GM21529 (cell line): ENCODE data around the gene HINT2.

Experiments used
- ATAC-seq: cut with Tn5 transposase; IDR thresholded peaks from one replicate; pipeline ENCODE4 v1.9.1; 2021; ENCODE audit not compliant: unreplicated experiment

The HINT2 gene

DNA sequence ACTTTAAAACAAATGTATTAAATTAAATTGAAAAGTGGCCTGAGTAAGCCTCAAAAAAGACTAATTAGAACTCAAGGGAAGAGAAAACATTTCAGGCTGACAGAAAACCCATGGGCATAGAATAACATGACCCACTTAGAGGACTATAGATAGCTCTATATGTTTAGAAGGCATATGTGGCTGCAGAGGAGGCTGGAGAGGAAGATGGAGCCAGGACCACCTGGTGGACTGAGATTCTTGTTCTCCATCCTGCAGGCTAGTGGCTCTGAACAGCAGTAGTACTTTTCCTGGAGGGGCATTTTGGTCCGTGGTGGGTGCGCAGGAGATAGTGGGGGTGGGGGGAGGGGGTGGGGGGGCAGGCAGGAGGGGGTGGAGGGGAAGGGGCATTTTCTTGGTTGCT is 33.8 kb downstream of the HINT2 start:
- no peak for ATAC-seq

DNA sequence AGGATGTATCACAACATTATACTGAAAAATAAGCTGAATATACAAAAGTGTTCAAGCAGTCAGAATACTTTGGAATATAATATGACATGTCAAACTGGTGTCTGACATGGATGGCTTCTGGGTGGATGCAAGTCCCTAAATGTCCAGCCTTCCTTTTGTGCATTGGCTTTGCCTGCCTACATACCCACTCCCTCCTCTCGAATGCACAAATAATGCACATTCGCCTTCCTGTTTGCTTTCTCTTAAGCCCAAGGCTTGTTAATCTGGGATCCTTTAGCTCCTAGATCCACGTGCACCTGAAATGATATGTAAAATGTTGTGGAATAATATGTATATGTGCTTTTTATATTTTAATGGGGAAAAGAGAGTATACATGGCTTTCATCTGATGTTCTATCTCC is 36.3 kb downstream of the HINT2 start:
- no peak for ATAC-seq

DNA sequence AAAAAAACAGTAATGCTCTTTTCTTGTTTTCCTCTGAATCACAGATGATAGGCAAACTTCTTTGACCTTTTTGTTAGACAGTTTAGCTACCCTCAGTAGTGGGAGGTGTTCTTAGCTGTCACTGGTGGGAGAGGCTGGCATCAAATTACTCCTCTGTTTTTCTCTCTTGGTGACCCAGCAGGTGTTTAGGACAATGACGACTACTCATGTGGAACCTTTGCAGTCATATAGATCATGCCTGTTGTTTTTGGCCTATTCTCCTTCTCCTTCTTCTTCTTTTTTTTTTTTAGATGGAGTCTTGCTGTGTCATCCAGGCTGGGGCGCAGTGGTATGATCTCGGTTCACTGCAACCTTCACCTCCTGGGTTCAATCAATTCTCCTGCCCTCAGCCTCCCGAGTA is 38.8 kb downstream of the HINT2 start:
- no peak for ATAC-seq

DNA sequence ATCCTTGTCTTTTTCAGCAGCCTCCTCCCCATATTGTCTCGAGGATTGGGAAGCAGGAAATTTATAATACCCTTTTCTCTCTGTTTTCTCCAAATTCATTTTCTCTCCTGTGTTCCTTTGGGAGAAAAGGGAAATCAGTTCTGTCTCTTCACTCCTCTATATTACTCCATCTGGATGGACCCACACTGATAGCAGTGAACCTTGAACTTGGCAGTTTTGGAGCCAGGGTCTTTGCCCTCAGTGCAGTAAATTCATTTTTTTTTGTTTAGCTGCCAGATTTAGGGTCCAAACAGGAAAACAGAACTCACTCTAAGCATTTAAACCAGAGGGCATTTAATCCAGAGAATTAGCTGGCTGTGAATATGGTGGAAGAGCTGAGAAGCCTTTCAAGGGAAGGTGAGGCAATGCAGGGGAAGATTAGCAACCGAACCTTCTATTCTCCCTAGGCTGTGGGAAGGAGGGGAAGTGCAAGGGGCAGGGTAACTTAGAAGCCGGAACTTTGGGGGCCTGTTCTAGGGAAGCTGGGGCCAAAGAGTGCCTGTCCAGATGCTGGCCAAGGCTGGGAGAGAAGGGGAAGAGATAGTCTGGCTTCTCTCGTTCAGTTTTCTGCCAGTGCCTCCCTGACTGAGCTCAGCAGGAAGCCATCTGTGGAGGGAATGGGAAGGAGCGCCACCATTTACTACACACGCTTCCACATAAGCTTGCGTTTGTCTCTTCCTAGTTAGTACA is 39.8 kb downstream of the HINT2 start:
- no peak for ATAC-seq

DNA sequence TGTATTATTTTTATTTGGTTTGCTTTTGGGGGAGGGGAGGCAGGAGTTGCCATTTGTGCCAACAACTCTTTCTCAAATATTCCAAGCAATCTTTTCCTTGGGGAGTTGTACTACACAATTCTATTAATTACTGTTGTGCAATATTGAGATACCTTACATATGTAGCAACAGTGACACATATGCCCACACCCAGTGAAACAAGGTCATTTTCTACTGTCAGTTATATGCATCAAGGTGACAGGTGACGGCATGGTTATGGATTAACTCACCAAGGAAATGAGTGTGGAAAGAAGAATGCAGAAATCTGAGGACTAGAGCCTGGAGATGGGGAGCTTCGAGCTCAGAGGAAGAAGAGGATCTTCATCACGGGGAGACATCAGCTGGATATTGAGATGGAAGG is 42.9 kb downstream of the HINT2 start:
- no peak for ATAC-seq

DNA sequence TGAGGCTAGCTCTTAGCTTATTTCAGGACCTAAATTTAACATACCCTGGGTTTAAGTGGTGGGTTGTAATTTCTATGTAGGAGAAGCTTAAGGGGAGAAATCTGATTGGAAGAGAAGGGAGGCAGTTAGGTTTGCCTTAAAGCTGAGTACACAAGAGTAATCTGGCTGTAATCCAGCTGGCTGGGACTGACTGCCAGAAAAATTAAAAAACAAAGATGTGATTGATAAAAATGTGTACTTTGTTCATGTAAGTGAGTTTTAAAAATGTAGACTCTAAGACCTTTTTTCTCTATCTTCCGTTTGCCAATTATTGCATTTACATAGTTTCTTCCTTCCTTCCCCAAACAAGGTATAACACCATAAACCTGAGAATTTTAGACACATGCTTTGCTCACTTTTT is 43.3 kb downstream of the HINT2 start:
- no peak for ATAC-seq

DNA sequence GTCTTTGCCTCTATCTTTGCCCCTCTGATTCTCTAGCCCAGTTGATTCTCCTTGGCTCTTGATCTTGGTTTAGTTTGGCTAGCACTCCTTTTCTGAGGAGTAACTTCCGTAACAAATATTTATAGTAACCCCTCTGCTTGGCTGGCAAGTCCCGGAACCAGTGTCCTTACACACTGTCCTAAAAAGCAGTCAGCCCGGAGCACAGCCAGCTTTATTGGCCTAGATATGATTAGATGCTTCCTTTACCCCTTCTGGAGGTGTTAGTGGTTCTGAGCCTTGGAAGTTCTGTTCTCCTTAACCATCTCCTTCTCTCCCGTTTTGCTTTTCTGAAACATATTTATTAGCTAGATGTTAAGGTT is 43.8 kb downstream of the HINT2 start:
- no peak for ATAC-seq

DNA sequence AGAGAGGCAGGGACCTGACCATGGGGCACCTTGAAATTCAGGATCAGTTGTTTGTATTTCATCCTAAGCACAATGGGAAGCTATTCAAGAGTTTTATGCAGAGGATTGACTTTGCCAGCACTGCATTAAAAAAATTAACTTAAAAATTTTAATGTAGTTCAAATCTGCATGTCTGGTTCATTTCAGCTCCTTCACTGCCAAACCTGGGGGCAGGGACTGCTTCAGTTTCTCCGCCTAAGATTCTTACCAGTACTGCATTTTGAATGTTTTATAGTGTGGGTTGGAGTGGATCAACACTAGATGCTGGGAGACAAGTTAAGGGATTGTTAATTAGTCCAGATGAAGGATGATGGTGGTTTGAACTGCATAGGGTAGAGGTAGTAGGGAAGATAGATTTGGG is 45.1 kb downstream of the HINT2 start:
- ATAC-seq = no peak

DNA sequence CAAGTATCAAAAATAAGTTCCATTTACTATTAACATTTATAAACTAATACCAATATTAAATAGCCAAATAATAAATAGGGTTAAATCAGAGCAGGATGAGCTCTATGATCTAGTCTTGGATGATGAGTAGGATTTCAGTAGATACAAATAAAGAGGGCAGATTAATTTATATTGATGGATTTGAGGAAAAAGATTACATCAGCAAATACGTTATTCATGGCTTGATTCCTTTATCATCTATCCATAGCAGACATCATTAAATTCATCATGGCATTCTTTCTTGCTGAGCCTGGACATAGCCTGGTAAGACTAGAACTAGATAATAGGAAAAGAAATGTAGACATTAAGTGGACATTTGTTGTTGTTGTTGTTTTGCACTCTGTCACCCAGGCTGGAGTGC is 47.4 kb downstream of the HINT2 start:
- no peak for ATAC-seq

DNA sequence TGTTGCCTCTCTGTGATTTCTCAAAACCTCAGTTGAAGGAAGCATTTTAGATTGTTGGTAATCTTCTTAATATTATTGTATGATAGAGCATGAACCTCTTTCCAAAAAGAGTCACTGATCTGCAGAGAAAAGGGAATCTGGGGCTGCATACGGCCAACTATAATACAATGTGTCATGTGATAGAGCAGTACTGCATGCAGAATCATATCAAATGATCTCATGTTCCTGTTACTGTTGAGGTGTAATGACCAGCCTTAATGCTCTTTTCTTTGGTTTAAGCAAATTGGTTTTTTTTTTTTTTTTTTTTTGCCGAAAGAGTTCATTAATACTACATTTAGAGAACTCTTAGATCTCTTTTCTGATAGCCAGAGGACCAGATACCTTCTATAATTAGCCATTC is 47.8 kb downstream of the HINT2 start:
- no peak for ATAC-seq

DNA sequence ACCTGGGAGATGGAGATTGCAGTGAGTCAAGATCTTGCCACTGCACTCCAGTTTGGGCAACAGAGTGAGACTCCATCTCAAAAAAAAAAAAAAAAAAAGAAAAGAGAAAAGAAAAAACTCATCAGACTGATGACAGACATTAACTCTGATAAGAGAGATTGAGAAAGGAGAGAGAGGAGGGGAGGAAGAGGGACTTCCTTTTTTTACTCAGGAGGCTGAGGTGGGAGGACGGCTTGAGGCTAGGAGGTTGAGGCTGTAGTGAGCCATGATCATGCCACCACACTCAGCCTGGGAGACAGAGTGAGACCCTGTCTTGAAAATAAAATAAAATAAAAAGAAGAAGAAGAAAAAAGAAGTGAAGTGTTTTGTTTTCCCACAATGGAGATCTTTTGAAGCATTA is 51.0 kb downstream of the HINT2 start:
- no peak for ATAC-seq

DNA sequence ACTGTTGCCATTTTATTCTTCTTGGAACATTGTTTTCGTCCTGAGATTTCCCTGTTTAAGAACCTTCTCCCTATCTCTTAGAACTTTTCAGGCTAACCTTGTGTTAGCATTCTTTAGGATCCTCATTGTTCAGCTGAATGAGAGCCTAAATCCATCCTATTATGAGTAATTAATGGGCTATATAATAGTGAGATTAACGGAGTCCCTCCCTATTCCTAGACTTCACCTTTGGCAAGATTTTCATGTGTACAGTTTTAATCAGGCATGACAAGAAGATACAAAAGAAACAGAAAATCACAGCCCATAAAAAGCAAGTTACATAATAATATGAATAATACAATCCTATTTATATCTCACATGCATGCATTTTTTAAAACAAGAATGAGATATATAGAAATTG is 51.7 kb downstream of the HINT2 start:
- no peak for ATAC-seq
